Glutamatergic neuron (in vitro differentiated cells): Measurements from ENCODE around the gene TRIO. TPM values are rescaled to one million over a fixed set of nuclear protein-coding genes. Genes with fewer than 3 reads are reported as not detected.

Experiments
- DNase-seq: peaks from one replicate; pipeline ENCODE4 v3.0.0; 2022
- H3K27ac Mint-ChIP-seq: one replicate; pipeline ENCODE4 v1.8.0; 2020; ENCODE audit warnings: mild to moderate bottlenecking, mixed read lengths, inconsistent platforms; ENCODE audit not compliant: unreplicated experiment
- H3K27me3 Mint-ChIP-seq: one replicate; pipeline ENCODE4 v1.8.0; 2020; ENCODE audit warnings: mild to moderate bottlenecking, moderate library complexity, mixed read lengths, inconsistent platforms; ENCODE audit not compliant: unreplicated experiment
- H3K36me3 Mint-ChIP-seq: one replicate; pipeline ENCODE4 v1.8.0; 2020; ENCODE audit warnings: mild to moderate bottlenecking, mixed read lengths, inconsistent platforms; ENCODE audit not compliant: unreplicated experiment
- H3K4me1 Mint-ChIP-seq: one replicate; pipeline ENCODE4 v1.8.0; 2020; ENCODE audit warnings: mild to moderate bottlenecking, low read depth, mixed read lengths, inconsistent platforms; ENCODE audit not compliant: unreplicated experiment
- H3K4me3 Mint-ChIP-seq: one replicate; pipeline ENCODE4 v1.8.0; 2020; ENCODE audit warnings: mild to moderate bottlenecking, mixed read lengths, inconsistent platforms; ENCODE audit not compliant: unreplicated experiment
- H3K9me3 Mint-ChIP-seq: one replicate; pipeline ENCODE4 v1.8.0; 2020; ENCODE audit warnings: mild to moderate bottlenecking, moderate library complexity, mixed read lengths, inconsistent platforms; ENCODE audit not compliant: unreplicated experiment
- total RNA-seq: library from RNA; stranded (reverse); fragmentation: NEBNext Ultra II Directional; extraction: Animal tissue kit (Norgen Biotek cat#: 25700); gene quantifications from one replicate; pipeline ENCODE4 v1.2.1, GENCODE V29; 2021; ENCODE audit not compliant: unreplicated experiment
- TF ChIP-seq, protein P1 (sequence below): fragments of 200-600 bp; sonication (generic); IDR thresholded peaks from one replicate; pipeline ENCODE4 v1.5.0; 2021; ENCODE audit not compliant: partially characterized antibody, unreplicated experiment

Gene TRIO
- total RNA-seq, 1 donor from 2014 or later: 281 TPM

DNA sequence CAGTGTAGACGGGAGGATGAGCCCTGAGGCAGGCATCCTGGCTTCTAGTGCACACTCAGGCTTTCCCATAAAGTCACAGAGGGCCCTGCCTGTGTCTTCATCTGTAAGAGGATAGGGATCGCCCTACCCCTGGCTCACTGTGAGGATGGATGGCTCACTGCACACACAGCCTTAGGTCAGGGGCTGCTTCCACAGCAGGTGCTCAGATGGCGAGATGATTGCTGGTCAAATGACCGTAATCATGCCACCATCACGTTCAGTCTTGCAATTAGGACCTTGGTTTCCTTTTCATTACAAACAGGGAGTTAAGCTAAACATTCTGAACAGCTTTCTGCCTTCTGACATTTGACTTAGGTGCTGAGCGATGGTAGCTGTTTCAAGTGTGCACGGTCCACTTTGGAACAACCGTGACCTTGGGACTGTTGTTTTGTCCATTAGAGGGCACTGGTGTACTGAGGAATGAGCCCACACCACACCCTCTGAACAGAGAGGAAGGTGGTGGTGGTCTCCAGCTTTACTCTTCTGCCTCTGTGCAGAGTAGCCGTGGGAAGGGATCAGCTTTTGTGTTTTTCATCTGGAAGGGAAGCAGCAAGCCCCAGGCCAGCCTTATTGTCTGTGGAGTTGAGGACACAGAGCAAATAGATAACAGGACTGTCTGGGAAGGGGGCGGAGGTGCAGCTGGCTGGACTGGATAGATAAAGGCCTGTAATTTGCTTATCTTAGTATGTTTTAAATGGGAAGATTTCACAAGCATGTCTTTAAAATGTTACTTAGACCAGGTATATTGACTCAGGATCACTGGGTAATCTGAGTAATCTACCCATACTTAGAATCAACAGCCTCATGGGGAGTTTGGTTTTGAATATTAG, 183.1 kb downstream of the TRIO start:
- H3K36me3 Mint-ChIP-seq: peaks cover 9% of the 10 kb centered on the region
- H3K9me3 Mint-ChIP-seq: peaks cover 1% of the 10 kb centered on the region
- peaks cover 9% of the 10 kb centered on the region for H3K27me3 Mint-ChIP-seq
- TF ChIP-seq, protein P1, sequence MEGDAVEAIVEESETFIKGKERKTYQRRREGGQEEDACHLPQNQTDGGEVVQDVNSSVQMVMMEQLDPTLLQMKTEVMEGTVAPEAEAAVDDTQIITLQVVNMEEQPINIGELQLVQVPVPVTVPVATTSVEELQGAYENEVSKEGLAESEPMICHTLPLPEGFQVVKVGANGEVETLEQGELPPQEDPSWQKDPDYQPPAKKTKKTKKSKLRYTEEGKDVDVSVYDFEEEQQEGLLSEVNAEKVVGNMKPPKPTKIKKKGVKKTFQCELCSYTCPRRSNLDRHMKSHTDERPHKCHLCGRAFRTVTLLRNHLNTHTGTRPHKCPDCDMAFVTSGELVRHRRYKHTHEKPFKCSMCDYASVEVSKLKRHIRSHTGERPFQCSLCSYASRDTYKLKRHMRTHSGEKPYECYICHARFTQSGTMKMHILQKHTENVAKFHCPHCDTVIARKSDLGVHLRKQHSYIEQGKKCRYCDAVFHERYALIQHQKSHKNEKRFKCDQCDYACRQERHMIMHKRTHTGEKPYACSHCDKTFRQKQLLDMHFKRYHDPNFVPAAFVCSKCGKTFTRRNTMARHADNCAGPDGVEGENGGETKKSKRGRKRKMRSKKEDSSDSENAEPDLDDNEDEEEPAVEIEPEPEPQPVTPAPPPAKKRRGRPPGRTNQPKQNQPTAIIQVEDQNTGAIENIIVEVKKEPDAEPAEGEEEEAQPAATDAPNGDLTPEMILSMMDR: peak; percentile 26
- no peak overlapping the region for H3K4me3 Mint-ChIP-seq
- H3K27ac Mint-ChIP-seq: no peak overlapping the region
- H3K4me1 Mint-ChIP-seq: peaks cover 11% of the 10 kb centered on the region
- no peak for DNase-seq

DNA sequence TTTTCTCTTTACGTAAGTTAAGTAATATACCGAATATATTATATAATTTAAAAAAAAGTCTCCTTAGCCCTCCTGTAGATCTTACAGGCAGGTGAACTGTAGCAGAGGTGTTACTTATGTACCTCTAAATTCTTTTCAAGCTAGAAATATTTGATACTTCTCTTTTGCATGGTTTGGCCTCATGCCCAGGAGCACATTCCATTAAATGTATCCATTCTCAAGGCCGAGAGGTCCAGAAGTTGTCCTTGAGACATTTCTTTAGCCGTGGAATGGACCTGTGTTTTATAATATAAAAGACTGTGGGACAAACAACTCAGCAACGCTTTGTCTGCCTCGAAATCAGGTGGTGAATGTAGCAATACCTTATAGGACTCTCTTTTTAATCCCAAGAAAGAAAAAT, 184.5 kb downstream of the TRIO start:
- no peaks in the 10 kb centered on the region for H3K36me3 Mint-ChIP-seq
- no peak overlapping the region for H3K27ac Mint-ChIP-seq
- no peaks in the 10 kb centered on the region for H3K9me3 Mint-ChIP-seq
- TF ChIP-seq, protein P1: no peak
- no peak overlapping the region for H3K4me3 Mint-ChIP-seq
- H3K27me3 Mint-ChIP-seq: peaks cover 7% of the 10 kb centered on the region
- no peak for DNase-seq
- peaks cover 6% of the 10 kb centered on the region for H3K4me1 Mint-ChIP-seq

DNA sequence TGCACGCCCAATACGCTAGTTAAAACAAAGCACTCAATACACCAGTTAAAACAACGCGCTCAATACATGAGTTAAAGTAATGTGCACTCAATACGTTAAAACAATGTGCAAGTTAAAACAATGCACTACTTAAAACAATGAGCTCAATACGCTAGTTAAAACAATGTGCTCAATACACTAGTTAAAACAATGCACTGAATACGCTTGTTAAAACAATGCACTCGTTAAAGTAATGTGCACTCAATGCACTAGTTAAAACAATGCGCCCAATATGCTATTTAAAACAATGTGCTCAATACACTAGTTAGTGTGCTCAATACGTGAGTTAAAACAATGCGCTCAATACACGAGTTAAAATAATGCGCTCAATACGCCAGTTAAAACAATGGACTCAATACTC, 185.0 kb downstream of the TRIO start:
- Mint-ChIP-seq H3K4me3 (no peak overlapping the region), H3K27ac (no peak overlapping the region), H3K27me3 (peaks cover 7% of the 10 kb centered on the region), H3K9me3 (no peaks in the 10 kb centered on the region), H3K4me1 (peaks cover 6% of the 10 kb centered on the region), H3K36me3 (no peaks in the 10 kb centered on the region)
- no peak for DNase-seq
- TF ChIP-seq, protein P1: no peak

DNA sequence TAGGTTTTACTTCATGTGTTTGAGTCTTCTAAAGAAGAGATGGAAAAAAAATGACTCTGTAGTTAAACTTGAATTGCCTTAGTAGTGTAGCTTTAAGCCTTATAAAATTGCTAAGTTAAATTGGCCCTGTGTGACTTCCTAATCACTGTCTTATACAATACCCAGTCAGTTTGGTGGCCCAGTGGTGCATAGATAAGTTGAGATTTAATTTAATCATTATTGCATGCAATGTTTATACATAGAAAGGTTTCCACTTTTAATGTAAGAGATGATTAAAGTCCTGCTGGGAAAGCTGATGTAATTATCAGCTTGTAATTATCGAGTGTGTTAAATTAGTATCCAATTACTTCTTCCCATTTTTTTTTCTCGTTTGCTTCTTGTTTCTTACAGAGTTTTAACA, 187.1 kb downstream of the TRIO start:
- DNase-seq: no peak
- Mint-ChIP-seq H3K27ac (no peak overlapping the region), H3K27me3 (peaks cover 4% of the 10 kb centered on the region), H3K4me3 (no peak overlapping the region), H3K36me3 (no peaks in the 10 kb centered on the region), H3K9me3 (no peaks in the 10 kb centered on the region), H3K4me1 (peaks cover 3% of the 10 kb centered on the region)
- TF ChIP-seq, protein P1: no peak

DNA sequence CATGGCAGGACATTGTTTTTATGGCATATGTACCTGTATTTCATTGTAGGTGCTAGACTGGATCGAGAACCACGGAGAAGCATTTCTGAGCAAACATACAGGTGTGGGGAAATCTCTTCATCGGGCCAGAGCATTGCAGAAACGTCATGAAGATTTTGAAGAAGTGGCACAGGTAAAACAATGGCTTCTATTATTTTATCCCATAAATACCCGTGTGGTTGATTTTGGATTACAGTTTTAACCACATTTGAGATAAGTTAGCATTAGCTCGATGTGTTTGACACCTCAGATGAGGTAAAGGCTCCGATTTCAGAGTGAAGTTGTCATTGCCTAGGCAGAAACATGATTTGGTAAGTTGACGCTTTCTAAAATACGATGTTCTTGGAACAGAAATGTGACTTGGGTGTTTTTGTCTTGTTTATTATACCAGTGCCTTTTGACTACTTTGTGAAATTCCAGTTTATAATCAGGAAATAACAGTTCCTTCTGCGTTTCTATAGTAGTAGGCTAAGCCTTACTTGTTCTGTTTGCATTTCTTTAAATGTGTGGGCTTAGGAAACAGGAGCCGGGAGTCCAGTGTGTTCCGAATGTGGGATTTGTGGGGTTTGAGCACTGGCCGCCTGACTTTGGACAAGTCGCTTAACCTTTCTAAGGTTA, 187.7 kb downstream of the TRIO start:
- Mint-ChIP-seq H3K36me3 (no peaks in the 10 kb centered on the region), H3K4me1 (peaks cover 3% of the 10 kb centered on the region), H3K4me3 (no peak overlapping the region), H3K27ac (no peak overlapping the region), H3K9me3 (no peaks in the 10 kb centered on the region), H3K27me3 (peaks cover 4% of the 10 kb centered on the region)
- DNase-seq: no peak
- TF ChIP-seq, protein P1: no peak
